Left colon (tissue), 2 donors: ENCODE data around the gene PROK1. TPM values are rescaled to one million over a fixed set of nuclear protein-coding genes. Genes with fewer than 3 reads are reported as not detected.

Experiments
- ATAC-seq: fragments of 200-7000 bp; cut with Tn5 transposase; one replicate; pipeline ENCODE4 v1.9.1; 2020; ENCODE audit warnings: mild to moderate bottlenecking, moderate library complexity
- DNase-seq, 2 donors: peaks; one replicate each; pipeline ENCODE4 v3.0.0-alpha.2; 2020
- intact Hi-C, 2 donors: fragments of 100-400 bp; cut with DNase I in 1 of 2; cut with micrococcal nuclease in 1 of 2; formaldehyde crosslinking; loops; one replicate each; pipeline versions ENCODE4 v1.11.2 to v1.14.0; 2022; cut with DNase I, micrococcal nuclease
- total RNA-seq, 2 donors: library from RNA; stranded (reverse); fragmentation: NEBNext Ultra II Directional; extraction: Animal tissue kit (Norgen Biotek cat#: 25700); gene quantifications; one replicate each; pipeline ENCODE4 v1.2.1, GENCODE V29; 2021
- donor health status: DM: no; HTN: no; CAD: no.
- donor health status: DM: yes; HTN: yes; CAD: no.

Gene PROK1
- total RNA-seq, 2 donors from 2014 or later, result not detected

- intact Hi-C loops, result no loop called here
Measured at GRCh38 chr1:110478886-110479285, 27.9 kb downstream of the PROK1 start.

DNA sequence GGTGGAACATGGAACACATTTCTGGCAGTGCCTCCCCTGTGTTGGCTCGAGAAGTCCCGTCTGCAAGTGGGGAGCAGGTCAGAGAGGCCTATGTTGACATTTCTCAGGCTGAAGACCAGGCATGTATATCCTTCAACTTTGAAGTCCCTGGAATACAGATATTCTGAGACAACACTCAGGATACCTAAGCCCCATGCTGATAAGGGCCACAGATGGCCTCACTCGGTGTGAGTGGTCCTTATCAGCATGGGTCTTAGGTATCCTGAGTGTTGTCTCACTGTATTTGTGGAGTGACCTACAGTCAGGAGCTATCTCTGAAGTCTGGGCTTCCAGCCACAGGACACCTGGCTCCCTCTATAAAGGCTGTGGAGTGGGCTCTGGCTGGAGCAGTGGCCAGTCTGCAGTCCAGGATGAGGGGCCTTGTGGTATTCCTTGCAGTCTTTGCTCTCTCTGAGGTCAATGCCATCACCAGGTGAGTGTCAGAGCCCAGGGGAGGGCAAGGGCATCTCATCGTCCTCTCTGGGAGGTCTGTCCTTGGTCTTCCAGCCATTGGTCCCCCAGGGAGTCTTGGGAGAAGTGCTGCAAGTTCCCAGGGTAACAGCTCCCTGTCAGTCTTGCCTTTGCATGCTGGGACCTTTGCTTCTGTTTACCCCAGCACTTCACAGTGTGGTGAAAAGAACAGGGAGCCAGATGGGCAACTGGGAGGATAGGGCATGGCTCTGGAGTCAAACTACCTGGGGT is 29.6 kb downstream of the PROK1 start:
- intact Hi-C loops, result no loop called here
- ATAC-seq (no peak), DNase-seq (no peak)

More at GRCh38 chr1:110478886-110479285, 27.9 kb downstream of the PROK1 start:
- DNase-seq (peak in 1 of 2 donors; percentile 31), ATAC-seq (peak; percentile 43)

GRCh38 chr1:110481968-110482623 is 31.1 kb downstream of the PROK1 start:
- ATAC-seq, result no peak
- no peak for DNase-seq
- intact Hi-C loops, result no loop called here

GRCh38 chr1:110482662-110483307 is 31.8 kb downstream of the PROK1 start:
- intact Hi-C loops, result no loop called here
- DNase-seq, result no peak
- no peak for ATAC-seq

GRCh38 chr1:110483308-110483685 is 32.3 kb downstream of the PROK1 start:
- no peak for DNase-seq
- intact Hi-C loops, result no loop called here
- no peak for ATAC-seq

GRCh38 chr1:110484801-110485200 is 33.9 kb downstream of the PROK1 start:
- no peak for ATAC-seq

GRCh38 chr1:110485725-110486124 is 34.8 kb downstream of the PROK1 start:
- intact Hi-C loops, result no loop called here
- DNase-seq (no peak), ATAC-seq (no peak)

More at GRCh38 chr1:110484801-110485200, 33.9 kb downstream of the PROK1 start:
- DNase-seq, result no peak
- intact Hi-C loops, result no loop called here

- peak; percentile 85 for ATAC-seq
- intact Hi-C loops, result no loop called here
- no peak for DNase-seq
Measured at GRCh38 chr1:110487726-110488125, 36.8 kb downstream of the PROK1 start.

- intact Hi-C loops, result no loop called here
- ATAC-seq, result no peak
- no peak for DNase-seq
Measured at GRCh38 chr1:110488161-110488560, 37.2 kb downstream of the PROK1 start.

DNA sequence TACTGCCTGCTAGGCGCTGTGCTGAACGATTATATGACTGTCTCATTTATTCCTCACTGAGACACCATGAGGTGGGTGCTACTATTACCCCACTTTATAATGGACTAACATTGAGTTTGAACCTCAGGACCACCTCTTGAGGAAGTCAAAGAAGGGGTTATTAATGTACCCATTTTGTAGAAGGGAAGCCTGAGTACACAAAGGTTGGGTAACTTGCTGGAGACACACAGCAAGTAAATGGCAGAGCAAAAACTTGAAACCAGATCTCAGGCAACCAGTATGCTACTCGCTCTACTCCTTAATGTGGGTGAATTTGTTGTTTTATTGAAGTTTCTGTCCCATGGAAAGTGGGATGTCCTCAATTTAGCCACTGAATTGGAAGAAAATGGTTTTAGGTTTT is 37.9 kb downstream of the PROK1 start:
- ATAC-seq, result no peak
- intact Hi-C loops, result no loop called here
- no peak for DNase-seq

DNA sequence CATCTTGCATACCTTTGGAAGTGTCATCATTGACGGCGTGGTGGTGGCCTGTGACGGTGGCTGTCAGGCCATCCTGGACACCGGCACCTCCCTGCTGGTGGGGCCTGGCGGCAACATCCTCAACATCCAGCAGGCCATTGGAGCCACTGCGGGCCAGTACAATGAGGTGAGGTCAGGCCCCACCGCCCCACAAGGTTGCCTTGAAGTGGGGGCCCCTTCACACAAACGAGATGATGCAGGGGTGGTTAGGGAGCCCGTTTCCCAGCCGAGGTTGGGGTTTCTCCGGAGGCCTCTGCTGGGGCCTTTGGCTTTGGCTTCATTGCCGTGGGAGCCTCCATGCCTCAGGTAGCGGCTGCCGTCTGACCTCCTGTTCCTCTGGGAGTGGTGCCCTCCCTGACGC is 38.5 kb downstream of the PROK1 start:
- no peak for DNase-seq
- intact Hi-C loops, result no loop called here
- no peak for ATAC-seq

DNA sequence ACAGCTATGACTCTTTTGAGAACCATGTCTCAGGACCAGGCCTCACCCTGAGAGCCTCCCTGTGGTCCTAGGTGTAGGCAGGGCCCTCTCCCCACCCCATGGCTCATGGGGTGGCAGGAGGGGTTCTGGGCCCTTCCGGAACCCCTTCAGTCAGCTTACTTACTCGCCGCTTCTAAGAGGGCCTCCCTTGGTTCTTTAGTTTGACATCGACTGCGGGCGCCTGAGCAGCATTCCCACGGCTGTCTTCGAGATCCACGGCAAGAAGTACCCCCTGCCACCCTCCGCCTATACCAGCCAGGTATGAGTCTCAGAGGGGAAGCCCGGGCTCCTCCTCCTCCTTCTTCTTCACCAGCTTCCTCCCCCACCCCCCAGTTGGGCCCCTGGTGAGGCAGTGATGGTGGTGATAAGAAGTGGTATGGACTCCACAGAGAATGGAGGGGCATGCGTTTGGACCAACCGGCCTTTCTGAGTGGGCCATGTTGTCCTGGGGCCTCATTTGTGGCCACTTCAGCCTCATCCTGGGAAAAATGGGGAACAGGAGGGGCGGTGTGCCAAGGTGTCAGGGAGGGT is 39.1 kb downstream of the PROK1 start:
- intact Hi-C loops, result no loop called here
- no peak for ATAC-seq
- DNase-seq, result no peak

- intact Hi-C loops, result no loop called here
Measured at GRCh38 chr1:110490791-110491451, 40.0 kb downstream of the PROK1 start.

DNA sequence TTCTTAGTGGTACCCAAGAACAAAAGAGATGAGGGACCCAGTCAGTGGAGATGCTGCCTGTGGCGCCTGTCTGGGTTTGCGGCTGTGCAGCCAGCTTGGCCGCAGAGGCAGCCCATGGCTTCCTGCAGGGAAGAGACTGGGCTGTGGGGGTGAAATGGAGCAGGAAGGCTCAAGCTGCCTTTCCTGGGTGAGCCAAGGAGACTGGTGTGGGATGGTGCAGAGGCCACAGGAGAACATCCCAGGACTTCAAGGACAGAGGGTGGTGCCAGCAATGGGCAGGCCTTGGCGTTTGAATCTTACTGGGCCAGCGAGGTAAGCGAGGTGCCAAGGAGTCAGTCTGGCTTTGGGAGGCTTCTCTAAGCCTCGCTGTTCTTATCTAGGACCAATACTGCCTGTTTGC is 41.6 kb downstream of the PROK1 start:
- no peak for ATAC-seq
- no peak for DNase-seq
- intact Hi-C loops, result no loop called here

More at GRCh38 chr1:110490791-110491451, 40.0 kb downstream of the PROK1 start:
- DNase-seq, result no peak
- ATAC-seq, result no peak

DNA sequence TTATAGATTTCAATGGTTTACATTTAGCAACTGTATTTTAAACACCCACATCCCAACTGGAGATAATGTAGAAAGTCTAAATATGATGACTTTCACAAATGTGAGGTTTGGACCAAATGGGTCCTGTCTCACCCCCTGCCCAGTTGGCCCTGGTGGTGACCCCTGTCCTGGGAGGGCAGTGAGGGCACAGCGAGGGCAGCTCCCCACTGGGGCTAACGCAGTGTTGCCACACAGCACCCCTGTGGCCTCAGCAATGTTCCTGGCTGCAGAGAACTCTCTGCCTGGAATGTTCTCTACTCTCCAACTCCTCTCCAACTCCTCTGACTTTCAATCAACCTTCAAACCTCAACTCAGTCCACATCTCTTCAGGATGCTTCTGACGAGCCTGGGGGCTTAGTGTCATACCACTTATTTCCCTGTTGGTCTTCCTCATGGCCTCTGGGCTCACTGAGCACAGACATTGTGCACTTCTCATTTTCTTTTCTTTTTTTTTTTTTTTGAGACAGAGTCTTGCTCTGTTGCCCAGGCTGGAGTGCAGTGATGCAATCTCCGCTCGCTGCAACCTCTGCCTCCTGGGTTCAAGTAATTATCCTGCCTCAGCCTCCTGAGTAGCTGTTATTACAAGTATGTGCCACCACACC is 42.2 kb downstream of the PROK1 start:
- ATAC-seq (no peak), DNase-seq (no peak)
- intact Hi-C loops, result no loop called here

- intact Hi-C loops, result no loop called here
- ATAC-seq, result no peak
Measured at GRCh38 chr1:110494036-110494435, 43.1 kb downstream of the PROK1 start.

DNA sequence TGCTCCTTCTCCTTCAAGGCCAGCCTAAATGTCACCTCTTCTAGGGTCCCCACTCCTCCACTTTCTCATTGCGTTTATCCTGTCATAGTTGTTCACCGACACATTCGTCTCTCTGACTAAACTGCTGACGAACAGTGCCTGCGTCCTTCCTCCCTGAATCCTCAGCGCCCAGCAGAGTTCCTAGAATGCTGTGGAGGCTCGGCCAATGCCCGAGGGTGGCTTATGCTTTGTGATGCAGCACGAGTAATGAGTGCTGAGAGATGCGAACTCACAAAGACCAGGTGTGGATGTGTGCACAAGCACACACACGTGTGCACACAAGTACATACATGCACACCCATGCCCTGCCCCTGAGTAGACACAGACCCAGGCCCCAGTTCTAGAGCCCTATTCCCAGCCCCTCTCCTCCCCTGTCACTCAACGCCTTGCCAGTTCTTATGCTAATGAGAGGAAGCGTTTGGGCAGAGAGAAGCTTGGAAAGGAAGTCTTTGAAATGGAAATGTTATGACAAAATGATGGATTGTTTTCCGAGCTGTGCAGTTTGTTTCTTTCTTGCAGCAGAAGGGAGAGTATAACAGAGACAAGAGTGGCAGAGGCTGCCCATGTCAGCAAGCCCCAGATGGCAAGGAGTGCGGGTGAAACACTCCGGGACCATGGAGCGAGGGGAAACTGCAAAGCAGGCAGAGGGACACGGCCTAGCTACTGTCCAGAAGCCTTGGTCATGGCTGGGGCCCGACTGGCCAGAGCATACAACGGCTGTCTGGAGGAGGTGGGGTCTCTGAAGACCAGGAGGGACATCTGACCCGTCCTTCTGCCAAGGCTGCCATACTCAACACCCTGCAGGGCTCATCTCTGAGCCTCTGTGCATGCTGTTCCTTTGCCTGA is 43.8 kb downstream of the PROK1 start:
- DNase-seq (no peak), ATAC-seq (no peak)
- intact Hi-C loops, result no loop called here

More at GRCh38 chr1:110494036-110494435, 43.1 kb downstream of the PROK1 start:
- DNase-seq, result no peak
